Colon (tissue), 2 donors: ENCODE data around the gene CCL3.
"Not testable (repeated sequence)": the region's sequence is repeated elsewhere in the genome, so short reads cannot be mapped to it uniquely, and the experiment has no call there.

ENCODE experiments used
- FAIRE-seq: peaks from 2 replicates; lab custom pipeline; 2012; peaks lifted over from hg19 to GRCh38; lab: Jason Lieb, UNC
- donor health status: control.
- donor health status: control.

The CCL3 gene

DNA sequence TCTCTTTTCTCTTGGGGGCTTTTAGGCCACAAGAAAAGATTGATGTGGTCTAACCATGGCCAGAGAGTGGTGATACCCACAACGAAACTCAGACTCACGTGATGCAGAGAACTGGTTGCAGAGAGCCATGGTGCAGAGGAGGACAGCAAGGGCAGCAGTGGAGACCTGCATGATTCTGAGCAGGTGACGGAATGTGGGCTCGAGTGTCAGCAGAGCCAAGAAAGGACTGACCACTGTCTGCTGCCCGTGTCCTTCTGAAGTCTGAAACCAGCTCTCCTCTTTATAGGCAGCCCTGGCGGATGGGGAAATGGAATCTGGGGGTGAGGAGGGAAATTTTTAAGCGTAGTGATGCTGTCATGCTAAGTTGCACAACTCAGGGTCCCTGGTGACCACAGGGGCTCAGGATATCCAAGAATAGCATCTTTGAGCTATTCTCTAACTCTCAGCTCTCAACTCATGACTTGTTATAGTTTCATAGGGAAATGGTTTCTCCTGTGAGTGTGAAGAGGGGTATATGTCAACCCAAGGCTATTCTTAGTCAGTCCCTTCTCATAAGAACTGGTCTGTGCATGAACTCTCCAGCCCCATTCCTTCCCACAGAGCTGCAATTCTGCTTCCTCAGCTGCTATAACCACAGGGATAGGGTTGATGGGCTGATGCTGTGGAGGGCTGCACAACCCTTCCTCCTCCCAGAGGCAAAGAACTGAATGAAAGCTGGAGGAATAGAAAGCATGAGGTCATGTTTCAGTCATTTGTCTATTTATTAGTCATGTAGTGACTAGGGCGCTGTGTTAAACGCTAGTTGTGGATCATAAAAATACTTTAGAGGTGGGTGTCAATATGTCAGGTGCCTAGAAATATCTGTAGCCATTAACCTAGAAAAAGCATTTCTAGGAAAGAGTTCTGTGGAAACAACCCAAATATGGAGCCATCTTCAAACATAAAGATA is at the start of gene CCL3:
CCL3 (minus strand) TSS at position 256 of the 949 bp plus-strand sequence; CDS start at position 171, 85 bp downstream.
- no peak for FAIRE-seq

DNA sequence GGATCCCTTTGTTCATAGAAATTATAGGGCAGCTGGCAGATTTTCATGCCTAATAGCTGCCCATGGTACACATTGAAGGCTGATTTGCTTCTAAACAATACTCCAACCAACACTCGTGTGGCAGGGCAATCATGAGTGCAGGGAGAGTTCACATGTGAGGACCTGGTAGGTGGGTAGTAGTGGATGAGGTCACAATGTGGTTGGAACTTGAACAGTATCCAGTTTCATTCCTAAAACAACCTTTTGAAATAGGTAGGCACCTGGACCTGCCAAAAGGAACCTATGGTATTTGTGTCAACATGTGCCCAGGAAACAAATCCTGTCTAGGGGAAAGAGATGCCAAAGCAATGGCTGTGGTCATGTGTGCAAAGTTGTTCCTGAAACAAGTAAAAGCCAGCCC is 46.5 kb upstream of the CCL3 start:
- FAIRE-seq, result no peak

DNA sequence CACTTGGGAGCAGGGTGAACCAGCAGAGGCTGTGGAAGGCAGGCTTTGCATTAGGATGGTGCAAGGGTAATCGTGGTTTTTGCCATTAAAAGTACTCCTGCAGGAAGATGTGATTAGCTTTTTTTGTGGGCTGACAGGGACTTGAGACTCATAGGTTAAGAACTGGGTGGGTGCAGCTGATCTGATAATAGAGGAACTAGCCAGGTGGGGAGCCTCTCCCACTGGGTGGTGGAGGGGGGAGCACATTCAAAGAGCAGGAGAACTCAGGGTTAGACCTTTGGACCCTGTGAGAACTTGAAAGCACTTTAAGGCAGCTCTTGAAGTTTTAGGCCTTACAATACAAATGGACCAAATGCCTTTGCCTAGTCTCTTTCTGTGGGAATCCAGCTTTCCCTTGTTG is 46.1 kb upstream of the CCL3 start:
- no peak for FAIRE-seq

DNA sequence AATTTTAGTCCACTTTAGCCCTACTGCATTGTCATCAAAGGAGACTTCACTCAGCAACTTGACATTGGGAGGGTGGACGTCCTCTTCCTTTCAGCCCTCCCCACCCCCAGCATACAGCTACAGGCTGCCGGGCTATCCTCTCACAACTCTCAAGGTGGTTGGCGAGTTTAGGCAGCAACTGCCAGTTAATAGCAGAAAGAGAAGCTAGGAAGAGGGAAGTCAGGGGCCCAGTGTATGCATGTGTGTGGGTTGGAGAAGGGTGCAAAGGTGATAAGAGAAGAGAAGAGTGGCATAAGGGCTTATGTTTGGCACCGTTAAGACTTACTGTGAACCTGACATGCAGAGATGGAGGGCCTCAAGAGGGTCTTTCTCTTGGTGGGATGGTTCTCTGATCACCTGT is 45.5 kb upstream of the CCL3 start:
- no peak for FAIRE-seq

DNA sequence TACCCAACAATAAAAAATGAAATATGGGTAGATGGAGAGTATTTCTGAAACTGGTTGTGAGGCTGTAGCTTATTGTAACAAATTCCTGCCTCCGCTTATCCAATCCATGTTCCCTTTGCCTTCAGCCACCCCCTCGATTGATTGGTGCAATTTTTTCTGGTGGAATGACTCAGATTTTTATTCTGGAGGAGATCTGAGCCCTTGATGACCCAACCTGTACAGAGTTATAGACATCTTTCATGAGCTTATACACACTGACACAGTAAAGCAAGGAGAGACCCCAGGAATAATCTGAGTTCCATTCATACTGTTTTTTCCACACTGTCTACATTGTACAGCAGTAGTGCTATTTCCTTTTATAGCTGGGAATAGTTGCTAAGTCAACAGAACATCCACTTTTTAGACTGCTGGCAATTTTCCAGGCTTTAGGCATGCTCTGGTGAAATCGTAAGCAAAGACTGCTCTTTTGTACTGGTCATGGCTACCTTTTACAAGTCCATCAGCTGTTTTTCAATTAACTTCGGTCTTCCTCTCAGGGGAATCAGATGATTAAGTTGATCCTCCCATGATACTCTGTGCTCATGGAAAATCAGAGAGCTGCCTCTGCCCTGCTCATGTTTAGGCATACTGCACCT is 43.8 kb upstream of the CCL3 start:
- FAIRE-seq, result no peak

DNA sequence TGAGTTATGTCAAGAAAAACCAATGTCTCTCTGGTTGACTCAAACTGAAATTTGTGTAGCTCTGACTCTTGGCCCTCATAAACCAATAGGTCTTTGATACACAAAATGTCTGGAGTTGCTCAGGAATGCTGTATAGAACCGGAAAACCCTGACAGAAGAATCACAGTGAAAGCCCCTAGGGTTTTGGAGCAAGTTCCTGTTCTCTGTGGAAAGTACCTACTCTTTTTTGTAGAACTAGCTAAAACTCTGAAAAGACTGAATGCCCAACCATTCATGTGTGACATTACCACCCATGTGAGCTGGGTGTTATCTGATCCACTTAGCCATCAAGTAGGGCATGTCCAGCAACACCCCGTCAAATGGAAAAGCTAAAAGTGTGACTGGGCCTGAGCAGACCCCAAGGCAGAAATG is 42.5 kb upstream of the CCL3 start:
- no peak for FAIRE-seq

DNA sequence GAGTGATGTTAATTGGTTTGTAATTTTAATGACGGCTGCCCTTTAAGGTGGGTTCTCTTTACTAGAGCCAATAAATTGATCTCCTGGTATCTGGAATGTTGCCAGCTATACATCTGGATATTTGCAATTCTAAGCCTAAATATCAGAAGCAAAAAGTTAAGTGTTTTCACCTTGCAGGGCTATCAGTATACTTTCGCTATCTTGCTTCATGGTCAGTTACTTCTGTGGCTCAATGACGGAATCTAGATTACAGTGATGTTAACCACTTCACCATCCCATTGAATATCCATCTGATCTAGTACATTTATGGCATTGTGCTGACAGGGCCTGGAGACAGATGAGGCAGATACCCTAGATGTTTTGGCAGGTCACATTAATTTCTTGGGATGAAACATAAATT is 42.0 kb upstream of the CCL3 start:
- no peak for FAIRE-seq

DNA sequence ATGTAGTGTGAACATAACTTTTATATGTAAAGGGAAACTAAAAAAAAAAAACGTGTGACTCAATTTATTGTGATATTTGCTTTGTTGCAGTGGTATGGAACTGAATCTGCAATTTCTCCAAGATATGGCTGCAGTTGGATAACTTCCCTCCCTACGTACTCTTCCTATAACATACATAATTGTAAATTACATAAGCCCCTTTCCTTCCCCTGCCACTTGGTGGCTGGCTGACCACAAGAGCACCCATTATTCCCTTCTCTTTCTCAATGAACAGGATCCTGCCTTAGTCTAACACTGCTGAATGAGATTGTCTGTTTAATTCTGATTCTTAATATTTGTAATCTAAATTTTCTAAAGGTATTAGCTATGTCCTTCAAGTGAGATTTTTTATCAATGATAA is 41.5 kb upstream of the CCL3 start:
- no peak for FAIRE-seq

DNA sequence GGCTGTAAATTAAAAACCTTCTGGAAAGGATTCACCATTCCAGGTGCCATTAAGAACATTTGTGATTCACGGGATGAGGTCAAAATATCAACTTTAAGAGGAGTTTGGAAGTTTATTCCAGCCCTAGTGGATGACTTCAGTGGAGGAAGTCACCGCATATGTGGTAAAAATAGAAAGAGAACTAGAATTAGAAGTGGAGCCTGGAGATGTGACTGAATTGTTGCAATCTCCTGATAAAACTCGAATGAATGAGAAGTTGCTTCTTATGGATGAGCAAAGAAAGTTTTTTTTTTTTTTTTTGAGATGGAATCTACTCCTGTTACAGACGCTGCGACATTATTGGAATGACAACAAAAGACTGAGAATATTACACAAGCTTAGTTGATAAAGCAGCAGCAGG is 40.4 kb upstream of the CCL3 start:
- no peak for FAIRE-seq

DNA sequence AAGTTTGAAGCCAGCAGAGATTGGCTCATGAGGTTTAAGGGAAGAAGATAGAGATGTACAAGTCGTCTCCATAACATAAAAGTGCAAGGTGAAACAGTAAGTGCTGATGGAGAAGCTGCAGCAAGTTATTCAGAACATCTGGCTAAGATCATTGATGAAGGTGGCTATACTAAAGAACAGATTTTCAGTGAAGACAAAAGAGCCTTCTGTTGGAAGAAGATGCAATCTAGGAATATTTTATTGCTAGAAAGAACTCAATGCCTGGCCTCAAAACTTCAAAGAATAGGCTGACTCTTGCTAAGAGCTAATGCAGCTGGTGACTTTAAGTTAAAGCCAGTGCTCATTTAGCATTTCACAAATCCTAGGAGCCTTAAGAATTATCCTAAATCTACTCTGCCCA is 39.7 kb upstream of the CCL3 start:
- no peak for FAIRE-seq

DNA sequence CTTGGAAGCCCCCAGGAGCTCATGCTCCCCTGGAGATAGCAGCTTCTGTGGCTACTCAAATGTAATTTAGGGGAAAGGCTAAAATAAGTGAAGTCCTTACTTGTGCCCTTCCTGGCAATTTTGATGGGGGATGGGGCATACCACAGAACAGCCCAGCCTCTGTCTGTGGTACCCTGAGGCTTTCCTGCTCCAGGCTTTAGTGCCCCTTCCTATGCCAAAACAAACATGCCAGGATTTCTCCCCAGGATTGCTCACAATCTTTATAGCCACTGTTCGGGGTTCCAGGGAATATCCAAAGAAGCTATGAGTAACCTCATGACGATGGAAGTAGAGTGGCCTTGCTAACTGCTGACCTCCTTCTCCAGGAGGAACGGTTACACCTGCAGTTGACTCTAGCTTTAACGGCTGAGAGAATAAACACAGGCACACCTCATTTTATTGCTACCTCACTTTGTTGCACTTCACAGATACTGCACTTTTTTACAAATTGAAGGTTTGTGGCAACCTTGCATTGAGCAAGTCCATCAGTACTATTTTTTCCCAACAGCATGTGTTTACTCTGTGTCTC is 38.6 kb upstream of the CCL3 start:
- FAIRE-seq, result no peak

DNA sequence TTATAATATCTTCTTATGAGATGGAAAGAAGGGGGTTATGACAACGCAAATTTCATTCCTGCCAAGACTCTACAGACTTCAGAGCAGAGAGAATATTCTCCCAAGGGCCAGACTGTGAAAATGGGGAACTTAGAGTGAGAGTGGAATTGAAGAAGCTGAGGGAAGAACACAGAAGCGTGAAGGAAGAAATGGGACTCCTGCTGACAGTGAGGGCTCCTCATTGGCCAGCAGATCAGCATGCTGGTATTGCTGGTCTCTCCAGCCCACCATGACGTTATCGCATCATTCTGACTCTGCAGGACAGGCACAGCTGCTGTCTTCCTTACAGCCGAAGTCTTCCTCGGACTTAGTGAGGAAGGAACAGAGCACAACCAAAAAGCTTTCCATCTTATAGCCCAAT is 38.0 kb upstream of the CCL3 start:
- no peak for FAIRE-seq

DNA sequence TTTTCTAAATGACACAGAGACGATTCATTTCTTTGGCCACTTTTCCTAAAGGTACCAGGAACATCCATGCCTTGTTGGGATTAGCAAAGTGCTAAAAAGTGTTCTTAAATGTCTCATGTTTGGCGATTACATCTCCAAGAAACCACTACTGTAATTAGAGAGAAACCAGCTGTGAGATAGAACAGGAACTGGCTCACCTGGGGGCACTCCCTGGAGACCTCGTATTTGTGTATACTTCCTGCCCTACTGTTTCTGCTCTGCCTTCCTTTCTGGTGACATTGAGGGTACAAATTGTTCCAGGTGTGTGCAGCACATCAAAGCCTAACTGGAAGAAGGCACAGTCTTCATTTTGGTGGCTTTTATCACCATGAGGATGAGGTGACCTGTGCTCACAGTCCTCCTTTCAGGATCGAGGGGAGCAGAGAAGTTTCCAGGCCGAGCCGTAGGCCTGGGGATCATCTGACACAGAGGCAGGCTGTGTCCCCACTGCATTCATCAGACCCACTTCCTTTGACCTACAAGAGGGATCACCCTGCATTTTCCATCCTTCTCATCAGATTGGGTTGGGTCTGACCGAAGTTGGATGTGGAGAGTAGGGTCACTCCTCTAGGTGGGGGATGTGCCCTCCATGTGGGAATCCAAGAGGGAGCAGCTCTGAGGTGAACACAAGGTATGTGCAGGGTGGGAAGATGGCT is 37.4 kb upstream of the CCL3 start:
- no peak for FAIRE-seq

DNA sequence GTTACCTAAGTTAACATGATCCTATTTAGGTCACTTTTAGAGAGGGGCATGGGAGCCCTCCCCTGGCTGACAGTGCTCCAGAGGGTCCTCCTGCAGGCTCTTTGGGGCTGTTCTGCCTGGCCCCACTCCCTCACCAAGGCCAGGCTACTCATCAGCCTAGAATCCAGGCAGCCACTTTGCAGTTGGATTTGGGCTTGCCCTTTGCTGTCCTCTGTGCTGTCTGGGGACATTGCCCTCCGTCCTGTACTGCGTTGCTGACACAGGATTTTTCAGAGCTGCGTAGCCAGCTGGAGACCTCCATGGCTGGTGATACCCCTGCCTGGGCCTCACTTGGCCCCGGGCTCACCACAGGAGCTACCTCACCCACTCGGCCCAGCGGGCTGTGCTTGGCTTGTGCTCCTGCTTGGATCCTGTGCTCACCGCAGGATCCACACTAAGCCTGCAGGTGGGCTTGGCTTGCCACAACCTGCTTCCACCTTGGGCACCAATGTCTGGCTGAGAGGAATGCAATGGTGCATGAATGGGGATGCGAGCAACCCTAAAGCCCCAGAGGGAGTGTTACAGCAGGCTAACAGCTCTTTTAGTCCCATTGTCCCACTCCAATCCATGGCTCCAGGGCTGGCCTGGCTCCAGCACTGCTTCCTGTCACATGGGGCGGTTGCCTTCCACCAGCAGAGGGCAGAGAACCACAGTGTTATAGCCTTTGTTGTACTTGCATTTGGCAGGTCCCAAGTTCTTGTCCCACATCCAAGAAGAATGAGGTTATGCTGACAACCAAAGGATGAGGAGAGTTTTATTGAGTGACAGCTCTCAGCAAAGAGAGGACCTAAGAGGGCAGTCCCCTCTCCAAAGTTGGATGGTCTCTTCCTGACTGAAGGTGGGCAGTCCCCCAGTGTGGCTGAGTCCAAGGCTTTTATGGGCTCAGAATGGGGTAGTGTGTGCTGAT is 35.2 kb upstream of the CCL3 start:
- FAIRE-seq, result no peak

DNA sequence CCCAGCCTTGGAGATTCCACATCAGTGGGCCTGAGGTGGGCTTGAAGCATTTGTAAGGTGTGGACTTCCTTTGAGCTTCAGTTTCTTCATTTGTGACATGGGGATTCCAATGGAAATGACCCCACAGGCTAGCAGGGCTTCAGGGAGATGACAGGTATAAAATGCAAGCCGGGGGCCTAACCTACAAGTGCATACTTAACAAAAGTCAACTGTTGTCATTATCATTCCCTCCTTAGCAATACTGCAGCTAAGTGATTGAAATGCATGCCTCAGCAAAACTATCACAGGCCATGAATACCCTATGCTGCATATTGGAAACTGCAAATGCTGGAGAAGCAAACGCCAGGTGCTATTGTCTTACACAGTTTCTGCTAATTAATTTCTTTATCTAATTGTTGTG is 33.5 kb upstream of the CCL3 start:
- FAIRE-seq, result no peak

DNA sequence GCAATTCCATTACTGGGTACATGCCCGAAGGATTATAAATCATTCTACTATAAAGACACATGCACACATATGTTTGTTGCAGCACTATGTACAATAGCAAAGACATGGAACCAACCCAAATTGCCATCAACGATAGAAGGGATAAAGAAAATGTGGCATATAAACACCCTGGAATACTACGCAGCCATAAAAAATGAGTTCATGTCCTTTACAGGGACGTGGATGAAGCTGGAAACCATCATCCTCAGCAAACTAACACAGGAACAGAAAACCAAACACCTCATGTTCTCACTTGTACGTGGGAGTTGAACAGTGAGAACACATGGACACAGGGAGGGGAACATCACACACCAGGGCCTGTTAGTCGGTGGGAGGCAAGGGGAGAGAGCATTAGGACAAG is 31.2 kb upstream of the CCL3 start:
- not testable (repeated sequence) for FAIRE-seq

DNA sequence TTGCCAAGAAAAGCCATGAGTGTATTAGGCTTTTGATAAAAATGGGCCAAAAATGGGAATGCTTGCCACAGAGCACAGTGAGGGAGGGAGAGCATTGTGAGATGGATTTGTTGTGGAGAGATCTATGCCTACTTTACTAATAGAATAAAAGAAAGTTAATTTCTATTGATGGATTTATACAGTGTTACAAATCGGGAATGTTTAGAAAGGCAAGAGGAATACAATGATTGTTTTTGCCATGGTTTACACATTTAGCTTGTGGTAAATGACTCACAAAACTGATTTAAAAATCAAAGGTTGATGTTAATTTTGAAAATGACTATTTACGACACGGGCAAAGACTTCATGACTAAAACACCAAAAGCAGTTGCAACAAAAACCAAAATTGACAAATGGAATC is 30.3 kb upstream of the CCL3 start:
- no peak for FAIRE-seq

DNA sequence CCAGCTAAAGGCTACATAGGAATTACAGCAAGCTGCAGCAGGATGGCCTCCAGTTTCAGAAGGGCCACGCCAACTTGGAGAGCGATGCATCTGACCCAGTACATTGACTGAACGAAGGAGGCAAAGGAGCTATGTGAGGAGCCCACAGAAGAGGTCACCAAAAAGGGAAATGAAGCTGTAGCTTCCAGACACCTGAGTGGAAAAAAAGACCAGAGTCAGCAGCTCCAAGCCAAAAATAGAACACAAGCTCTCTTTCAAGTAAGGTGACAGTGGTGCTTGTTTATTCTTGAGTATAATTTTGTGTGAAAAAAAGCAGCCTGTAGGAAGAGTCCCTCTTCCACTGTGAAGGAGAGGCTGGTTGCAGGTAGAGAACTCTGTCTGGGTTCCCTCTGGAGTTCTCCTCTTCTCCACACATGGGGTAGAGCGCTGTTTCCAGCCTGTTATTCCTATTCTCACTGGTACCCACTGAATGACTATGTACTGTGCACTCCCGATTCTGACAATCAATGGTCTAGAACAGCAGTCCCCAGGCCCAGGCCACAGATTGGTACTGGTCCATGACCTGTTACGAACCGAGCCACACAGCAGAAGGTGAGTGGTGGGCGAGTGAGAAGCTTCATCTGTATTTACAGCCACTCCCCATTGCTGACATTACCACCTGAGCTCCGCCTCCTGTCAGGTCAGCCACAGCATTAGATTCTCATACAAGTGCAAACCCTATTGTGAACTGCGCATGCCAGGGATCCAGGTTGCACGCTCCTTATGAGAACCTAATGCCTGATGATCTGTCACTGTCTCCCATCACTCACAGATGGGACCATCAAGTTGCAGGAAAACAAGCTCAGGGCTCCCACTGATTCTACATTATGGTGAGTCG is 28.8 kb upstream of the CCL3 start:
- no peak for FAIRE-seq

DNA sequence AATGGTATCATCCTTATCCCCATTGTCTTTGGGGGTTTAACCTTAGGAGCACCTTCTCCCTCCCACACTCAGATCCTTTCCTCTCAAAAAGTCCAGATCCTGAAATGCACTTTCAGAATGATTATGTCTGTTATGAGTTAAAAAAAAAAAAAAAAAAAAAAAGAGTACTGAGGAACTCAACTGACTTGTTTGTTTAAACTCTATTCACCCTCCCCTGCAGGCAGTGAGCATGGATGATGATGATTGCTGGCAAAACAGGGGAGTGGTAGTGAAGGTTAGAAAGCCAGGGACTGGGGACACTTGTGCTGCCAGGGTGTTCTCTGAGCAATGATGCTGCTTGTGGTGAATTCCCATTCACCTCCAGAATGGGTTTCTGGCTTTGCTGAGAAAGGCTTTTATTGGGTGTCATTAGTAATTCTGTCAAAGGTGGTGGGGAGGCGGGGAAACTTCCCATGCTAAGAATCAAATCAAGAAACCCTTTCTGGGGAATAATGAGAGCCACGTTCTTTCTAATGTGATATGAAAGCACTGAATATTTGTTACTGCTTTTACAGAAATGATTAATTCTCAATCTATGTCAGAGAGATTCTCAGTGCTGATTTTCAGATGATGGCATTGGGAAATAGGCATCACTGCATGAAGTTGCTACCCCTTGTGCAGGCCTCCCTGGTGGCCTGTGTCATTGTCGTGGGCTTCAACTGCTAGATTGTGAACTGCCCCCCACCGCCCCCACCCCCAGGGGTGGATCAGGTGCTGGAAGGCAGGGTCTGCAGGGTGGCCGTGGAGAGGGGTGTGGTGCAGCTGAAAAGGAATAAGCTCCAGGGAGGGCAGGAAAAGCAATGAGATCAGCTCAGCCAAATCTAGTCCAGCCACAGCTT is 27.8 kb upstream of the CCL3 start:
- FAIRE-seq, result no peak

DNA sequence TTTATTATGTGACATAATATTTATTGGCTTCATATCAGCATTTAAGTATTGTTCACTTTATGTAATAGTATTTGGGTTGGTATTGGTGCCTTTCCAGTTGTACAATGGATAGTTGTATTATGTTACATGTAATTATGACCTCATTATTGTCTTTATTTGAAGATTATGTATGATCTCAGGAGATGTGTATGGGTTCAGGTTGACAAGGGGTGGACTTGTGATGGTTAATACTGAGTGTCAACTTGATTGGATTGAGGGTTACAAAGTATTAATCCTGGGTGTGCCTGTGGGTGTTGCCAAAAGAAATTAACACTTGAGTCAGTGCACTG is 25.7 kb upstream of the CCL3 start:
- not testable (repeated sequence) for FAIRE-seq
